HG03520 (cell line): ENCODE data around the gene WDR77.

Source experiments
- ATAC-seq: cut with Tn5 transposase; IDR thresholded peaks from one replicate; pipeline ENCODE4 v1.9.1; 2021; ENCODE audit warnings: mild to moderate bottlenecking, moderate library complexity; ENCODE audit not compliant: unreplicated experiment

Gene WDR77

GRCh38 chr1:111448918-111449702 is at the start of gene WDR77, which contains the start of gene ATP5PB:
Gene WDR77 (minus strand): TSS chr1:111449256. CDS start chr1:111449169, 87 bp downstream.
Gene ATP5PB (plus strand): TSS chr1:111449464. CDS start chr1:111449542, 78 bp downstream.
- peak; percentile 92 for ATAC-seq

DNA sequence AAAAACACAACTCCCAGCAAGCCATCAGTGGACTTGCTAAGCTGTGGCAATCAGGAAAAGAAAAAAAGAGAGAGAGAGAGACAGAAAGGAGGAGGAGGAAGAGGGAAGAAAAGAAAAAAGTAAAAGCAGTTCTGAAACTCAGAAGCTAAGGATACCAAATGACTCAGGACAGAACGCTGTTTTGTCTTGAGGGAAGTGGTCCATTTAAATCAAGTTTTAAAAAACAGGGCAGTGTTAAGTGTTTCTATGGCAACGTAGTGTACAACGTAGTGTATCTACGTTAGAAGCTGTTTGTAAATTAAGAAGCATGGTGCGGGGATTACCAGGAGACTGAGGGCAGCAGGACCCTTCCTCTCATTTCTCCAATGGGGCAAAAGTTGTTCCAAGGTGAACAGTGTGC is 48.5 kb upstream of the WDR77 start:
- ATAC-seq, result no peak

- no peak for ATAC-seq
Measured at GRCh38 chr1:111496398-111496797, 47.3 kb upstream of the WDR77 start.

- ATAC-seq, result no peak
Measured at GRCh38 chr1:111491070-111491469, 42.0 kb upstream of the WDR77 start.

DNA sequence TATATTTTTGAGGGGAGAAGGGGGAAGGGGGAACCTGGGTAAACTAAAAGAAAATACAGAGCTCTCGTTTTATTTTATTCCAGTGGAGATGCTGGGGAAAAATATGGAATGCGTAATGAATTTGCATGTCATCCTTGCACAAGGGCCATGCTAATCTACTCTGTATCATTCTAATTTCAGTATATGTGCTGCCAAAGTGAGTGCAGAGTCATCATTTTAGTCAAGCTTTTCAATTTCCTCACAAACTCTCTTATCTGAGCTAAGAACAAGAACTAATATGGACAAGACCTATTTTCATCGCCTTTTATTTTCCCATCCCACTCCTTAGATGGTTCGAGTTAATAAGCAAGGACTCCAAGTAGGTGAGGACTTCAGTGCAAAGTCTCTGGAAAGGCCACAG is 41.2 kb upstream of the WDR77 start:
- no peak for ATAC-seq

GRCh38 chr1:111489604-111490003 is 40.5 kb upstream of the WDR77 start:
- no peak for ATAC-seq

DNA sequence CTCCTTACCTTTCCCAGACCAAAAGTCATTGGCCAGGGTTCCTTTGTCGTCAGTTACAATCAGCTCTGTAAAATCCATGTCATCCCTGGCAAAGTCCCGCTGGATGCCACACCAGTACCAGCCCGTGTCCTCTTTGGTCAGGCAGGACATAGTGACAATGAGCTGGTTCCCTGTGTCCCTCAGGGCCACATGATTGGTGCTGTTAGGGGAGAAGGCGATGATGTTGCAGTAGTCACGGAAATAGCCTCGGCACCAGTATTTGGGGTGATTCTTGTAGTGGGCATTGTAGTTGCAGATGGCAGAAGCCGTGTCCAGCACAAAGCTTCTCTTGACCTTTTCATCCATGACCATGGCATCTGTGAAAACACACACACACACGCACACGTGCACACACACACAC is 39.6 kb upstream of the WDR77 start:
- ATAC-seq, result no peak

DNA sequence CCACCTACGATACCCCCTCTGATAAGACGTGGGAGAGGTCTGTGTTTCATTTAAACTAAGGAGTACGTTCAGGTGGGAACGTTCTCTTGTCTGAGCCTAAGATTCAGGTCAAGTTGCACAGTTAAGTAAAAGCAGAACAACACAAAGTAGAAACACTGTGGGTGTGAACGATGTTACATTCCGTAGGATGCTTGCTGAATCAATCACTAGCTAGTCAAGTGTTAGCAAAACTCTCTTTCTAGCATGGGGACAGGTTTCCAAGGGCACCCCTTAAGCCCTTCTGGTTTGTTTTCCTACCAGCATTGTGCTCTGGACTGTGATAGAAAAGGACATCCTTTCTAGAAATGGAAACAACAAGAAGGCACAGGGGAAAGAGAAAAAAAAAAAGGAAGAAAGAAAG is 38.1 kb upstream of the WDR77 start:
- no peak for ATAC-seq

DNA sequence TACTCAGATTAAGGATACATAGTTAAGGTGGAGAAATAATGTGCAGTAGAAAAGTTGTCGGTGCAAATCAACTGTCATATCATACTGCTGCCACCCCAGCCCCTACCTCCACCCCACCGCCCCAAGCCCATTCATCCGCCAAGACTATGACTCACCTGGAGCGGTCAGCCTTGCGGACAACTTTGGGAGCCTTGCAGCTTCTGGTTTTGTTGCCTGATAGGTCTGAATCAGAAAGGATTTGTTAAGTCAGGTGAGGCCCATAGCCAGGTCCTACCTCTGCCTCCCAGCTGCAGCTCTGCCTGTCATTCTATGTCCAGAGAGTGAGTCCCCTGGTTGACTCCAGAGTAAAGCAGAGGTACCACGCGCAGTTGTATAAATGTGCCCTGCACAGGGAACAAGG is 37.4 kb upstream of the WDR77 start:
- ATAC-seq, result no peak

DNA sequence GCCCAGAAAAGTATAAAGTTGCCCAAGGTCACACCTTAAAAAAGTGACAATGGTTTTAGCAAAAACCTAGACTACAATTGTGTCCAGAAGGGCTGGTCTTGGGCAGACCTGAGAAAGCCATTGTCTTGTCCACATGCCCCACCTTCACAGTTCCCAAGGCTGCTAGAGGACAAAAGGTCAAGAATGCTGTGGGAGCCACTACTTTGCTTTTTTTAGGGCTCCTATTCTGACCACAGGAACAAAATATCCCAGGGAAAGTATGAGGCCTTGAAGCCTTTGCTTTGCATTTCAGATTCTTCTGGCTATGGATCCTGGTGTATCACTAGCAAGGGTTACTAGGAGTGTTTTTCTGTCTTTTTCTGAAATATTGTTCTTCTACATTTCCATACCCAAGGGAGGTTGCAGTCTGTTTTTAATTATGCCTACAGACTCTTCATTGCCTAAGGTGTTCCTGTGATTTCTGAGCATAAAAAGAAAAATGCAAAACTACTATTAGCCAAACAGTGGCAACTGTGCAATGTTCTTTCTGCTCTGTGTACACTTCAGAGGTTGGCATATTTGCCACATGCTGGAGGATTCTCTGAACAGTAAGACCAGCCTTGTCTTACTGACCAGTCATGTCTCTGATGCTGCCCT is 35.5 kb upstream of the WDR77 start:
- ATAC-seq, result no peak

GRCh38 chr1:111483876-111484275 is 34.8 kb upstream of the WDR77 start:
- no peak for ATAC-seq

DNA sequence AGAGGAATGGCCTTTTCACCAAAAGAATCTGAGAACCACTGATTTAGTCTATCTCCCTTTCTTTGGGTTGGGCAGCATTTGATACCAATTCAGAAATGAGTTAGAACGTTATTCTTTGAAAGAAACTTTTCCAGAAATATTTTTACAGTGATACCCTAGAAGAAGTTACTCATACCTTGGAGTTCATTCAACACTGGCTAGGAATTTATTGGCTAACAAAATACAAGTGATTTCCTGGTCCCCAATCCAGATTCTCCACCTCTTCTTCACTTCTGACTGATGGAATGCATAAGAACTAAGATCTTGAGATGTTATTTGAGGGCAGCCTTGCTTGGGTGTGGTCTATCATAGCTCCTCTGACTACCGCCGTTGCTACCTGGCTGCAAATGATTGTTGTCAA is 34.1 kb upstream of the WDR77 start:
- ATAC-seq, result no peak

DNA sequence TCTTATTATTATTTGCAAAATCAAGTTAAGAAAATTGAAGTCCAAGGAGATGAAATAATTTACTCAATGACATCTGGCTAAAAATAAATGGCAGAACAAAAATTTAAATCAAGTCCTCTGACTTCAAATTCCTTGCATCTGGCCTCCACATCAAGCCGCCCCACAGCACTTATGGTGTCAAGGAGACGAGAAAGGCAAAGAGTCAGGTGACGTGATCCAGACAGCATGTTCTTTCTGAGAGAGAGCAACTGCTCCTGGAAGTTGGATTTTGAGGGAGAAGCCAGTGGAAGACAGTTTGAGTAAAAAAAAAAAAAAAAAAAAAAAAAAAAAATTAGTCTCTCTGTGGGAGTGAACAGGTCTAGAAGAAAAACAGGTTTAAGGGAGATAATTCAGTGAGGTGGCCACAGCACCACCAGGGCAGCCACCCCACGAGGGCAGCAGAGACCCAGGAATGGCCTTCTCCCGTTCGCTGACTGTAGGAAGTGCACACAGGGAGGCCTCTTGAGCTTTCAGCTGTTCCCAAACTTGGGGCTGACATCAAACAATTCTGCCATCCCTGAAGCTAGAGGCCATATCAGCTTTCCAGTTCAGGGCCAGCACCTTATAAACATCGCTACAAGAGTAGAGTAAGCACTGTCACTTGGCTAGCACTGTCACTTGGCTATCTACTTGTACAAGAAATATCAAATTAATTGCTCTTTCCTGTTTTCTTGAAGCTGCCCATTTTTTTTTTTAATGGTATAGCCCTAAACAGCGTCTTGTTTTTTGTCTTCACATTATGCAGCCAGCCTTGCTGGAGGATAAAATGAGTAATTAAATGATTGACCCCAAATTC is 32.5 kb upstream of the WDR77 start:
- ATAC-seq, result no peak

DNA sequence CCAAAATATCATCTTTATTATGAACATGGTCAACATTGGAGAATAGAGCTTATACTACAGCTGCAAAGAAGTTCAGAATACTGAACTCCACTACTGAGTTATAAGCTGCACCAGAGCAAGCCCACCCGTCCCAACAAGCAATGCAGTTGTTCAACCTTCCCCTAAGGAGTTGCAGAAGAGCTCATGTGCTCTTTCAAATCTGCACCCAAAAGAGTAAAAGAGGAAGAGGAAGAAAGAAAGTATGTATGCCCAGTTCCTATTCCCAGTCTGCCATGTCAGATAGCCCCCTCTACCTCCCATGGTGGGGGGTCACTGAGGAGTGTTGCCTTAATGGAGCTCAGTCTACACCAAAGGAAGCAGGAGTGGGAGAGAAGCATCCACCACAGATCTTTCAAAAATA is 31.6 kb upstream of the WDR77 start:
- ATAC-seq, result no peak

GRCh38 chr1:111476761-111477309 is 27.8 kb upstream of the WDR77 start:
- ATAC-seq, result peak; percentile 75

DNA sequence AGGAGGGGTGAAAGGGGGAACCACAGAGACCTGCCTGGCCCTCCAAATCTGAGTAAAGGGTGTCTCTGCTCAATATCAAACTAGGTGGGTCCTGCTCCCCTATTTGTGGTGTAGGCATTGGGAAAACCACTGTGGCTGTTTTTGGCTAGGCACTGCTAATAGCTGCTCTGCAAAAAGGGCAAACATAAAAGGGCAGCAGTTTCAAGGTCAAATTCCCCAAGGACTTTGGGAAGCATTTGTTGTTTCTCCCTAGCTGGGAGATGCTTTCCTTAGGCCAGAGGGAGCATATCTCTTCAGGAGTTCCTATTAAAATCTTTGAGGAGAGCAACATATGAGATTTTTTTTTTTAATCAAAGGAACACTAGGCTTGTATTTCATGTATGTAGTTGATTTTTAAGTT is 27.2 kb upstream of the WDR77 start:
- ATAC-seq, result no peak

DNA sequence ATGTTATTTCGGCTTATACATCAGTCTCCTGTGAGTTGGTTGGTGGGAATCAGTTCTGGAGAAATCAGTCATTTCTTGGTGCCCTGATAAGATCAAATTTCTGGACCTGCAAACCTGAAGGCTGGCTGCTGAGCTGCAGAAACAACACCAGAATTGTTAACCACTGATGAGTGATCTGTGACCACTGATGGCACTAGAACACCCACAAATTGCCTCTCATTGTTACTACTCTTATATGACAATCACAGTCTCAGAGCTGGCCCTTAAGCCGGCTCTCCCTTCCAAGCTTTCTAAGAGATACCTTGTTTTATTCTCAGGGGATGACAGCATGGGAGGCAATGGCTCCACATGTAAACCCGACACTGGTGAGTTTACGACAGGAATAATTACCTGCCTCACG is 26.6 kb upstream of the WDR77 start:
- ATAC-seq, result no peak

DNA sequence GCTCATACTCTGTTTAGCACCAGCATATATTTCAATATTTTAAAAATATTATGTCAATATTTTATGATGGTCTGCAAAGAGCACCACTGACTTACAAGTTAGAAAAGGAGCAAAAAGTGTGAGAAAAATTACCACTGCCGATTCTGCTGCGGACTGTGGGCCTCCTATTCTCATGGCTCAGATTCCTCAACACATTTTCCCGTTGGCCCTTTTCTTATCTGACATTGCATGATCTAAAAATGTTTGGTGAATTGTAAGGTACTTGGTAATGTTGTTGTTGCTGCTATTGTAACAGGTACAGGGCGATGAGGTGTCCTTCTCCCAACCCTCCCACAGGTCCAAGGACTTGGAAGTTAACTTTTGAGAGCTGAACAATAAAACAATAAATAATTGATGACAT is 25.5 kb upstream of the WDR77 start:
- no peak for ATAC-seq

GRCh38 chr1:111474106-111474505 is 25.1 kb upstream of the WDR77 start:
- ATAC-seq, result no peak

DNA sequence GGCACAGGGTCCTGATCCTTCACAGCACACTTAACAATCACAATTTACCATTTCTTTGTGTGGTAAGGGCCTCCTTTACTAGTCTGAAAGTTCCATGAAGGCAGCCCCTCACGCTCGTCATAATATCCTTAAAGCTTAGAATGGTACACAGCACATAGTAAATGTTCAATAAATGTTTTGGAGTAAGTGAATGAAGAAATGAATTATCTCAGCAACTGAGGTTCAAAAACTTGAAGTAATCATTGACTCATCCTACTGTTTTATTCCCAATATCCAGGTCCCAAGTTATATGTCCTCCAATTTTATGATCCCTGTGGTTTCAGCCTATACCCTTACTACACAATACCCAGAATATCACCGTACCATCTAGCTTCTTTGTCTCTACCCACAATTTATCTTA is 22.5 kb upstream of the WDR77 start:
- no peak for ATAC-seq

GRCh38 chr1:111471012-111471411 is 22.0 kb upstream of the WDR77 start:
- no peak for ATAC-seq
